Endothelial cell (in vitro differentiated cells): Measurements from ENCODE around the gene GPR39. TPM values are rescaled to one million over a fixed set of nuclear protein-coding genes. Genes with fewer than 3 reads are reported as not detected.

ENCODE experiments used
- DNase-seq: peaks from one replicate; pipeline ENCODE4 v3.0.0; 2021; ENCODE audit warnings: low spot score
- H3K27ac Mint-ChIP-seq: one replicate; pipeline ENCODE4 v1.8.0; 2021; ENCODE audit warnings: mixed read lengths, inconsistent platforms; ENCODE audit not compliant: unreplicated experiment
- H3K27me3 Mint-ChIP-seq: one replicate; pipeline ENCODE4 v1.8.0; 2021; ENCODE audit warnings: mild to moderate bottlenecking, moderate library complexity, mixed read lengths, inconsistent platforms; ENCODE audit not compliant: unreplicated experiment
- H3K36me3 Mint-ChIP-seq: one replicate; pipeline ENCODE4 v1.8.0; 2021; ENCODE audit warnings: mild to moderate bottlenecking, low read depth, mixed read lengths, inconsistent platforms; ENCODE audit not compliant: unreplicated experiment
- H3K4me1 Mint-ChIP-seq: one replicate; pipeline ENCODE4 v1.8.0; 2021; ENCODE audit warnings: mild to moderate bottlenecking, mixed read lengths, inconsistent platforms; ENCODE audit not compliant: unreplicated experiment
- H3K4me3 Mint-ChIP-seq: one replicate; pipeline ENCODE4 v1.8.0; 2021; ENCODE audit warnings: mild to moderate bottlenecking, mixed read lengths, inconsistent platforms; ENCODE audit not compliant: unreplicated experiment
- H3K9me3 Mint-ChIP-seq: one replicate; pipeline ENCODE4 v1.8.0; 2021; ENCODE audit warnings: mixed read lengths, inconsistent platforms; ENCODE audit not compliant: unreplicated experiment
- total RNA-seq: library from RNA; stranded (reverse); fragmentation: NEBNext Ultra II Directional; extraction: Animal tissue kit (Norgen Biotek cat#: 25700); gene quantifications from one replicate; pipeline ENCODE4 v1.2.1, GENCODE V29; 2021; ENCODE audit not compliant: unreplicated experiment
- TF ChIP-seq, protein P1 (sequence below): fragments of 200-600 bp; sonication (generic); IDR thresholded peaks from one replicate; pipeline ENCODE4 v1.5.0; 2021; ENCODE audit warnings: antibody characterized with exemption; ENCODE audit not compliant: unreplicated experiment

Gene GPR39
- total RNA-seq, 1 donor from 2014 or later: 0.62 TPM

DNA sequence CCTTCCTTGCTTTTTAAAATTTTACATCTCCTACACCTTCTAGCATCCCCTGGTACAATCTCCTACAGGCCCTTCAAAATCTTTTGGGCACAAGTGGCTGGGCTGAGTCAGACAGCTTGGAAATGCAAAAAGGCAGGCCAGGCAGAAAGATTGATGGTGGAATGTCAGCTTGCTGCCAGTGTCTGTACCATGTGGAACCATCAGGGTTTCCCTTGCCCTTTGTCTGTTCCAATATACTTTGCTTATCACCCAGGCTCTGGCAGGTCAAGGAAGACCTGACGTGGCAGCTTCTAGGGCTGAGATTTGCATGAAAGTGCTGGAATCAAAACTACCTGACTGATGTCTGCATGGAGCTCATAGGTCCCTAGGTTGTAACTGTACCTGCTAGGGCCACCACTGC is 33.3 kb downstream of the GPR39 start:
- H3K4me3 Mint-ChIP-seq: no peak overlapping the region
- H3K27ac Mint-ChIP-seq: no peak overlapping the region
- no peaks in the 10 kb centered on the region for H3K36me3 Mint-ChIP-seq
- no peaks in the 10 kb centered on the region for H3K27me3 Mint-ChIP-seq
- TF ChIP-seq, protein P1, sequence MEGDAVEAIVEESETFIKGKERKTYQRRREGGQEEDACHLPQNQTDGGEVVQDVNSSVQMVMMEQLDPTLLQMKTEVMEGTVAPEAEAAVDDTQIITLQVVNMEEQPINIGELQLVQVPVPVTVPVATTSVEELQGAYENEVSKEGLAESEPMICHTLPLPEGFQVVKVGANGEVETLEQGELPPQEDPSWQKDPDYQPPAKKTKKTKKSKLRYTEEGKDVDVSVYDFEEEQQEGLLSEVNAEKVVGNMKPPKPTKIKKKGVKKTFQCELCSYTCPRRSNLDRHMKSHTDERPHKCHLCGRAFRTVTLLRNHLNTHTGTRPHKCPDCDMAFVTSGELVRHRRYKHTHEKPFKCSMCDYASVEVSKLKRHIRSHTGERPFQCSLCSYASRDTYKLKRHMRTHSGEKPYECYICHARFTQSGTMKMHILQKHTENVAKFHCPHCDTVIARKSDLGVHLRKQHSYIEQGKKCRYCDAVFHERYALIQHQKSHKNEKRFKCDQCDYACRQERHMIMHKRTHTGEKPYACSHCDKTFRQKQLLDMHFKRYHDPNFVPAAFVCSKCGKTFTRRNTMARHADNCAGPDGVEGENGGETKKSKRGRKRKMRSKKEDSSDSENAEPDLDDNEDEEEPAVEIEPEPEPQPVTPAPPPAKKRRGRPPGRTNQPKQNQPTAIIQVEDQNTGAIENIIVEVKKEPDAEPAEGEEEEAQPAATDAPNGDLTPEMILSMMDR: no peak
- peaks cover 7% of the 10 kb centered on the region for H3K4me1 Mint-ChIP-seq
- no peak for DNase-seq
- no peaks in the 10 kb centered on the region for H3K9me3 Mint-ChIP-seq

DNA sequence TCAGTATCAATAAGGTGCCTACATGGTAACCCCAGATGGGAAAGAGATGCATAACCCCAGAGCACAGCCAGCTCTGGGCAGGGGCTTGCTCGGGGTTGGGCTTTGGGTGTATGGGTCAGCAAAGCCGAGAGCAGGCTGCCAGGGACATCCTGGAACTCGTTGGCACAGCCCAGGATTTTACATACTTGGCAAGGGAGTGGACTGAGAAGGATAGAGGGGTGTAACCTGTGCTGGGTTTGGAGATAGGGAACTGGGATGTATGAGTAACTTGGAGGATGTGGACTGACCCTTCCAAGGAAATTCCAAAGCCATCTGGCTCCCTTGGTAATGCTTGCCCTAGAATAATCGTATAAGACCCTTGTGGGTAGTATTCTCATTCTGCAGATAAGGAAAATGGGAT is 44.2 kb downstream of the GPR39 start:
- Mint-ChIP-seq H3K4me3 (no peak overlapping the region), H3K4me1 (no peaks in the 10 kb centered on the region), H3K27ac (no peak overlapping the region), H3K36me3 (peaks cover 9% of the 10 kb centered on the region), H3K9me3 (no peaks in the 10 kb centered on the region), H3K27me3 (no peaks in the 10 kb centered on the region)
- DNase-seq: no peak
- TF ChIP-seq, protein P1: no peak

DNA sequence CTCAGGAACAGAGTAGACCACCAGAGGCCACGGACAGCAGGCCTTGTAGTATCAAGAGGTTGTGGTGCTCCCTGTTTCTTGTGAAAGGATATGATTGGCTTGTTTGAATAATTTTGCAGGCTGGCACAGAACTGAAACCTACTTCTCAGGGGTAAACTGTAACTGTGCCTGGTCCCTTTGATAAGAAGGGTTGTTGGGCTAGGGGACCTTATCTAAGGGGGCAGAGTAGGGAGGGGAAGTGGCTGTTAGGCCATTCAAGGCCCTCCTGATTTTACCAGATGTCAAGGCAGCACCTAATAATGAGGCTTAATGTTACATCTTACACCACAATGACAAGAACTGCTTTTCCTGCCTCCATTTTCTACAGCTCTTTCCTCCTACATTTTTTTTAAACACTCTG is 45.6 kb downstream of the GPR39 start:
- DNase-seq: no peak
- H3K9me3 Mint-ChIP-seq: peaks cover 3% of the 10 kb centered on the region

DNA sequence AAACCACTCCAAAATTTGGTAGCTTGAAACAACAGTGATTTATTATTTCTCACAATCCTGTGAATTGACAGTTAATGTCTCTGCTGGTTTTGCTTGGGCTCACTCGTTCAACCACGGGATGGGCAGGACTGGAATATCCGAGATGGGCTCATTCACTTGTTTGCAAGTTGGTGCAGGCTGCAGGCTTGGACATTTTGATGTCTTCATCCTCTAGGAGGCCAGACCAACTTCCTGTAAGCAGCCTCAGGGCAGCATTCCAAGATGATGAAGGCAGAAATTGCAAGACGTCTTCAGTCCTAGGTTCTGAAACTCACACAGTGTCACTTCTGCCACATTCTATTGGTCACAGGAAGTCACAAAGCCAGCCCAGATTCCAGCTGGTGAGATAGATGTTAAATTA is 47.1 kb downstream of the GPR39 start:
- no peak overlapping the region for H3K27ac Mint-ChIP-seq
- H3K9me3 Mint-ChIP-seq: peaks cover 4% of the 10 kb centered on the region
- H3K27me3 Mint-ChIP-seq: no peaks in the 10 kb centered on the region
- DNase-seq: no peak
- H3K36me3 Mint-ChIP-seq: peaks cover 9% of the 10 kb centered on the region
- H3K4me3 Mint-ChIP-seq: no peak overlapping the region
- TF ChIP-seq, protein P1: no peak
- H3K4me1 Mint-ChIP-seq: no peaks in the 10 kb centered on the region

More for the DNA sequence above, 45.6 kb downstream of the GPR39 start:
- H3K4me3 Mint-ChIP-seq: no peak overlapping the region
- H3K27me3 Mint-ChIP-seq: no peaks in the 10 kb centered on the region
- no peak overlapping the region for H3K27ac Mint-ChIP-seq
- H3K4me1 Mint-ChIP-seq: no peaks in the 10 kb centered on the region
- TF ChIP-seq, protein P1: no peak
- peaks cover 9% of the 10 kb centered on the region for H3K36me3 Mint-ChIP-seq

DNA sequence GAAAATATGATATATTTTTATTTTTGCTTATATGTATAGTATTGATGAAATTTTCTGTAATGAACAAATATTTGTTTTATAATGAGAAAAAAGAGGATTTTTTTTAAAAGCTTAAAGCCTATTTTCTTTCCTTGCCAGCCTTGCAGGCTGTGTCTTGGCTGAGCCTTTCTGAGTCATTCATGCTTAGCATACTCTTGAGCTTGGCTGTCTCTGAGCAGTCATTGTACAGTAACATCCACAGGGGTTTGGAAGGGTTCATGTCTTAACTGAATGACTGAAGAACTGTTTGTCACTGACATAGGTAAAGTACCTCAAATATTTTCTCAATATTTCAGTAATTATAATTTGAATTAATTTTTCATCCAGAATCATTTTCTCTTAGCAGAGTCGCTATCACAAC is 49.3 kb downstream of the GPR39 start:
- peaks cover 4% of the 10 kb centered on the region for H3K9me3 Mint-ChIP-seq
- TF ChIP-seq, protein P1: no peak
- no peak overlapping the region for H3K4me3 Mint-ChIP-seq
- peaks cover 9% of the 10 kb centered on the region for H3K36me3 Mint-ChIP-seq
- no peaks in the 10 kb centered on the region for H3K4me1 Mint-ChIP-seq
- no peak for DNase-seq
- no peaks in the 10 kb centered on the region for H3K27me3 Mint-ChIP-seq
- no peak overlapping the region for H3K27ac Mint-ChIP-seq
